ENCODE results near the gene GPX3. TPM values are rescaled to one million over a fixed set of nuclear protein-coding genes. Genes with fewer than 3 reads are reported as not detected.

Gene GPX3
- polyA plus RNA-seq, 1 of the 3 experiments (the other 2 are of a cell fraction) = 3.2 TPM

- CTCF ChIA-PET = interaction anchor here (1.9 to 9.6 kb wide), 2 partner anchors 13 to 79 kb away, joined by 8 to 93 read pairs; no protein-coding TSS in a partner anchor
- no peak overlapping the region for H2AFZ ChIP-seq (ENCODE audit: low read depth)
- H3K4me2 ChIP-seq = no peak overlapping the region
- no peak overlapping the region for H3K27ac ChIP-seq (ENCODE audit: low read depth in 2 of 2, low read length in 1 of 2)
- no peaks in the 10 kb centered on the region for H3K9me2 ChIP-seq
- no peak overlapping the region for H3K4me3 ChIP-seq (ENCODE audit: low read depth in 2 of 2, low read length in 1 of 2)
- H3K9ac ChIP-seq = no peak overlapping the region
- 90% methylated on average over 6 of the region's 6 CpGs for WGBS (ENCODE audit: low lambda C conversion rate)
- H3K27me3 ChIP-seq (ENCODE audit: insufficient read depth) = no peaks in the 10 kb centered on the region
- peaks cover 35 to 58% of the 10 kb centered on the region in 2 experiments for H3K36me3 ChIP-seq (replicated peaks in 1 of 2; ENCODE audit: control insufficient read depth in 1 of 2, insufficient read depth in 2 of 2, low read length in 1 of 2)
- H3K9me3 ChIP-seq = no peaks in the 10 kb centered on the region
- H3K4me1 ChIP-seq (ENCODE audit: control insufficient read depth in 1 of 2, insufficient read depth in 2 of 2, low read depth in 1 of 2, low read length in 1 of 2) = peaks cover 0 to 26% of the 10 kb centered on the region in 2 experiments; a peak in 2 of 4 replicates
- no peaks in the 10 kb centered on the region for H4K20me1 ChIP-seq (ENCODE audit: insufficient read depth)
- peaks cover 18% of the 10 kb centered on the region for H3F3A ChIP-seq (replicated peaks; ENCODE audit: insufficient read depth)
- no peak for DNase-seq
- POLR2A ChIA-PET = interaction anchor here (0.7 kb wide), 1 partner anchor 26 kb away, joined by 3 read pairs; no protein-coding TSS in a partner anchor
- no peaks in the 10 kb centered on the region for H3K79me2 ChIP-seq (ENCODE audit: insufficient read depth)
- TF ChIP-seq MAX (IDR thresholded peaks at IDR 0.05; ENCODE audit: low read depth) = no peak
- TF ChIP-seq RAD21 (IDR thresholded peaks at IDR 0.05; ENCODE audit: low read length) = no peak
- TF ChIP-seq MEF2A (IDR thresholded peaks at IDR 0.05; ENCODE audit: borderline replicate concordance, low read depth) = no peak
- TF ChIP-seq ZBTB33 (IDR thresholded peaks at IDR 0.05; ENCODE audit: borderline replicate concordance, low read depth) = no peak
- no peak for TF ChIP-seq RFX5 (IDR thresholded peaks at IDR 0.05; ENCODE audit: low read length)
- no peak for TF ChIP-seq TAF1 (IDR thresholded peaks at IDR 0.05; ENCODE audit: borderline replicate concordance, low read depth, low read length)
- TF ChIP-seq NFIC (IDR thresholded peaks at IDR 0.05; ENCODE audit: borderline replicate concordance) = no peak
- no peak for TF ChIP-seq RCOR1 (IDR thresholded peaks at IDR 0.05; ENCODE audit: low read length)
- no peak for TF ChIP-seq USF1 (IDR thresholded peaks at IDR 0.05; ENCODE audit: borderline replicate concordance, low read depth)
- no peak for TF ChIP-seq GATA2 (CRISPR knock-in tag; IDR thresholded peaks at IDR 0.05)
- TF ChIP-seq RXRA (IDR thresholded peaks at IDR 0.05; ENCODE audit: borderline replicate concordance, low read depth) = no peak
- no peak for TF ChIP-seq FOXJ3 (CRISPR knock-in tag; IDR thresholded peaks at IDR 0.05)
- TF ChIP-seq CTCF (IDR thresholded peaks at IDR 0.05) = no peak
- TF ChIP-seq SMC3 (IDR thresholded peaks at IDR 0.05; ENCODE audit: low read depth, low read length) = no peak
- no peak for TF ChIP-seq REST (IDR thresholded peaks at IDR 0.05; ENCODE audit: low read depth, low read length)
- TF ChIP-seq EP300 (IDR thresholded peaks at IDR 0.05; ENCODE audit: borderline replicate concordance in 1 of 2, low read depth in 1 of 2, low read length in 1 of 2) = no peak
- no peak for TF ChIP-seq MXI1 (IDR thresholded peaks at IDR 0.05; ENCODE audit: low read depth, low read length)
- no peak for TF ChIP-seq TCF12 (IDR thresholded peaks at IDR 0.05)
These were observed 16.2 kb downstream of the GPX3 start for GRCh38 chr5:151036556-151036955.
